ENCODE results near the gene GAB1.

GAB1 gene

DNA sequence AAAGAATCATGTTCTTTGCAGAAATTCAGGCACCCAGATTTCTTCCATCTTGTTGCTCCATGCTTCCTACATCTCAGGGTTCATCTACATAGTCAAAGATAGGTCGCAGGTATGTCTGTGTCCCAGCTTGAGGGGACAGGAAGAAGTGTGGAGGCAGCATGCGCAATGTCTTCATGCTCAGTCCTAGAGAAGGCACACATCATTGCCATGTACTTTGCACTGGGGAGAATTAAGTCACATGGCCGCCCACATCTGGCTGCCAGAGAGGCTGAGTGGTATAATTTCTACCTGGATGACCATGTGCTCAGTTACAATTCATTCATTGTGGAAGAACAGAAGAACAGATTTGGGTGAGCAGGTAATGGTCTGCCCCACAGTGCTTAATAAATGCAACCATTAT, 54.1 kb downstream of the GAB1 start:
- no peak for DNase-seq

DNA sequence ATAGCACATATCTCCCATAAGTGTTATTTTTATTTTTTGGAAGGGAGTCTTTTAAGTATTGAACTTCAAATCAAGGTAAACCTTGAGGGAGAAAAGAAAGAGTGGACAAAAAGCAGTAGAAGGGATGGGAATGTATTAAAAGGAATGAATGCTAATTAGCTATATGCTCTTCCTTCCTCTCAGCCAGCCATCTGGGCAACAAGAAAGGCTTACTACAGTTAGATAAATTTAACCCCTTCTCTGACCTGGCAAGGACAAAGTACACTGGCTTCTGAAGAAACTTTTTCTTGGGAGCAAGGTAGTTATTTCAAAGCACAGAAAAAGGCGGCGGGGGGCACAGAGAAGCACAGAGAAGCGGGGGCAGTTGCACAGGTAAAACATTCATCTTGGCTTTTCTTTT, 54.6 kb downstream of the GAB1 start:
- DNase-seq = no peak

DNA sequence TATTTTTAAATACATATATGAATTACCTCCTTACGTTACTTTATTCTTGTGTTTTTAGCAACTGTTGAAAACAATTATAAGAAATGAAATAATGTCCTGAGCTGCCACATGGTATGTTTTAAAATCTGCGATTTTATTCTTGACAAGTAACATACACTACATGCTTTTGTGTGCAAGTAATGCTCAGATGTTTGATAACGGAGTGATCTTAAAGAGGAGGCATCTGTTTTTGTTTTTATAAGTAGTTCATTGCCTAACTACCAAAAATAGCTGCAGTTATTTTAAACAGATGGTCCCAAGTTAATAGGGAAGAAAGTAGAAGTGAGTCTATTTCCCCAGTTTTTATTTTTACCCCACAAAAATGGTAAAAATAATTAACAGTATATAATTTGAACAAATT, 55.2 kb downstream of the GAB1 start:
- DNase-seq = no peak

DNA sequence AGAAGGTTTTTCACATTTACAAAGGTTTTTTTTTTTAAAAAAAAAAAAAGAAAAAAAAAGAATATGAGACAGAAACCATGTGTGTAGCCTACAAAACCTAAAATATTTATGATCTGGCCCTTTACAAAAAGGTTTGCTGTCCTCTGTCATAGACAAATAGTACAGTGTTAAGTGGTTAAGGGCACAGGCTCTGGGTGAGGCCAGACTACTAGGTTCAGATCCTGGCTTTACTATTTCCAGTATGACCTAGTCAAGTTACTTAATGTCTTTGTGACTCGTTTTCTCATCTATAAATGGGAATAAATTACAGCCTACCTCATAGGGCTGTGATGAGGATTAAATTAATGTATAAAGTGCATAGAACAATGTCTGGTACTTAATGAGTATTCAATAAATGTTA, 56.5 kb downstream of the GAB1 start:
- DNase-seq = no peak

DNA sequence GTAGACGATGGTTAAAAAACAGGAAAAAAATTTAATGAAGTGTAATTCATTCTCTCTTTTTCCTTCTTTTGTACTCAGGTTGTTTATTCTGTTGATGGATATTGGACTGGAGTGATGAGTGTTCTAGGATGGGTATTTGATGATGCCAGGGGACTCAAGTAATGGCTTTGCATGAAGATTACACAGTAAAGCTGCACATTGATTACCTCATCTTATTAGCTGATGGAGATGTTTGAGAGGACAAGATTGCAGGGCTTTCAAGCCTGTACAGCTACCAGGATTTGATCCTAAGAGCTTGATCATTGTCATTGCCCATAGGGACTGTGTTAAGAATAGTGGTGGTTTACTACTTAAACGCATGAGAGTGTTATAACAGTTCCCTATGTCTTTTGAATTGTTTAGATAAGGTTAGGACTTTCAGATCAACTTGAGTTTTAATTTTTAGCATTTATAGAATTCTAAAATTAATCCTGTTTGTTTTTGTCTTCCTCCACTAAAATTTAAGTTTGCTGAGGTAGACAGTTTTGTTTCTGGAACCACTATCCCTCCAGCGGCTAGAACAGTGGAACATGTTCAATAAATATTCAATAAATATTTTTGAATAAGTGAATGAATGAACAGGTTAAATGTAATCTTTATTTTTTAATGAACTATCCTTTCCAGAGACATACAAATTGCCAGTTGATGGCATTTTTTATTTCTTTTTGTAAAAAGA, 58.2 kb downstream of the GAB1 start:
- no peak for DNase-seq

DNA sequence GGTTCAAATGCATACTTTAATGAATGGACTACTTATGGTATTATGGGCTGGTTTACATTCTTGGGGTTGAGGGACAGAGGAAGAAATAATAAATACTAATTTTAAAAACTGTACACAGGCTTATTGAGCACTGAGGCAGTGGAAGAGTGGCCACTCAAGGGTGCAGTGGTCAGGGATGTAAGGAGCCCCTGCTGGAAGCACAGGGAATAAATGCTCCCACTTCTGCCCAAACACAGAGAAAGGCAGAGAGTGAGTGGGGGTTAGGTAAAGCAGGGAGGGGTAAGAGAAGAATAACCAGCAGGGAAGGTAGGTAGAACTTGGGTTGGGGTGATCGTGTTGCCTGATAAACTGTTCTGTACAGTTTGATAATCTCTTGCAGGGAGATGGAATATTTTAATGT, 60.0 kb downstream of the GAB1 start:
- no peak for DNase-seq

DNA sequence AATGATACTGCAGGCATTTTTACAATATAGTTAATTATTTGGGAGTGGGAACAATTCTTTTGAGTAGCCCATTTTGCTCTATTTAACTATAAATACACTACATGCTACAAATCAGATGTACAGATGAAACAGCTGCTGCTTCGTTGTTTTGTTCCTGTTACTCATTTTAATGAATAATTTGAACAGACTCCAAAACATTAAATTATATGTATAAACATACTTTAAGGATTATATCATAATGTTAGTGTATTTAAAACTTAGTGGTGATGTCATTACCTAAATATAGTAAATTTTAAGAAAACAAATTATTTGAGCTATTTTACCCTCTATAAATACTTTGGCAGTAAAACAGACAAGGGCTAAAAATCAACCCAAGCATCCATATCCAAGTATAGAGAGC, 60.7 kb downstream of the GAB1 start:
- no peak for DNase-seq

DNA sequence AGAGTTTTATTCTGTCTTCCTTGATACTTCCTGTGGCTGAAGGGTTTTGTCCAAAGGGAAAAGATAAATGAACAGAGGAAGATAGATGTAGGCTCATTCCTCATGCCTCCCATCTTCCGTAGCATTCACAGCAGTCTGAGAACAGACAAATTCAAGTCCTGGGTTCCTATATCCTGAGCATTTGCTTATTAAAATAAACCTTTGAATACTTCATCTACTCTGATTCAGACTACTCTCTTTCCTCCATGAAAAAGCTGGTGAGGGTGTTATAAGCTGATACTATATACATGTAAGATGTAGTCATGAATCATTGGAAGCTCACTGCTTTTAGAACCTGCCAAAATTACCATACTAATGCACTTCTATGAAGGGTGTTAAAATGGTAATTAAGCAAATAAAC, 61.2 kb downstream of the GAB1 start:
- no peak for DNase-seq

DNA sequence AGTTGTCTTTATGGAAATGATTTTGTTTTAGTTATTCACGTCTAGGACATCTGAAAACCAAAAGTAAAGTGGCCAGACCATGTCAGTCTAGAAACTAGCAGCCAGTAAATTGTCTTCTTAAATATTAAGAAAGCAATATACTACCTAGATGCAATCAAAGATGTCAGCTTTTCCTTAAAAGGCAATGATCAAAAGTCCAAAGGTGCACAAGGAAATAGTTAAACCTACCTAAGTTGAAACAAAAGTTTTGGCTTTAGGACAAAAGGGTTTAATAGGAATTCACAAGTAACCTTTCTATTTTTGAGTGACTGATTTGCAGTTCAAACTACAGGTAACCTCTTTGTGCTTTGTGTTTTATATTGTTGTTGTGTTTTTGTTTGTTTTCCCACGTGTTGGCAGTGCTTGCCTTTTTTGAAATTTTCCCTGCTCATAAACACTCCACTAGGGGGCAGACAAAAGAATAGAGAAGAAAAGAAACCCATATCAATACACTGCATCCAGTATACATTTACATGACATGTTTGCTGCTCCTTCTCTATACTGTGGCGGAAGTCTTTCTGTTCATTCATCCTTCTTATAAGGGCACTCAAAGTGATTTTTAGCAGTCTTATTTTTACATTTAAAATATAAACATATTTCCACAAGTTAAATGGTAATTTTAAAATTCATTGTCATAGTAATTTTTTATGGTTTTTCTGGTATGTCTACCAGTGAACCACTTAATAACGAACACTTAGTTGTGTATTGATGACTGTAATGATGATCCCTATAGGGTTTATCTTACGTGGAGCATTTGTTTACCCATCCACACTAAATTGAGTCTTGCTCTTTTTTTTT, 62.7 kb downstream of the GAB1 start:
- DNase-seq = peak; percentile 40 to 74 (median 50)

DNA sequence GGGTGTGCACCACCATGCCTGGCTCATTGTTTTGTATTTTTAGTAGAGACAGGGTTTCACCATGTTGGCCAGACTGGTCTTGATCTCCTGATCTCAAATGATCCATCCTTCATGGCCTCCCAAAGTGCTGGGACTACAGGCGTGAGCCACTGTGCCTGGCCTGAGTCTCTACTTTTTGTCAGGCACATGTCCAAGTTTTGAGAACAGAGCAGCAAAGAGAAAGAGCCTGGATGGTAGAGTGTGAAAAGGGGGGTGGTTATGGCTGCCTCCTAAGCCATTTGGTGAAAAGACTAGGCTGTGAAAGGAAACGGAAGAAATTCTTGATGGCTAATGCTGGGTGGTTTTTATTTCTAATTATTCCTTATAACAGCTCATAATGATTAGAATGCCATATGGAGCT, 63.4 kb downstream of the GAB1 start:
- DNase-seq = no peak

DNA sequence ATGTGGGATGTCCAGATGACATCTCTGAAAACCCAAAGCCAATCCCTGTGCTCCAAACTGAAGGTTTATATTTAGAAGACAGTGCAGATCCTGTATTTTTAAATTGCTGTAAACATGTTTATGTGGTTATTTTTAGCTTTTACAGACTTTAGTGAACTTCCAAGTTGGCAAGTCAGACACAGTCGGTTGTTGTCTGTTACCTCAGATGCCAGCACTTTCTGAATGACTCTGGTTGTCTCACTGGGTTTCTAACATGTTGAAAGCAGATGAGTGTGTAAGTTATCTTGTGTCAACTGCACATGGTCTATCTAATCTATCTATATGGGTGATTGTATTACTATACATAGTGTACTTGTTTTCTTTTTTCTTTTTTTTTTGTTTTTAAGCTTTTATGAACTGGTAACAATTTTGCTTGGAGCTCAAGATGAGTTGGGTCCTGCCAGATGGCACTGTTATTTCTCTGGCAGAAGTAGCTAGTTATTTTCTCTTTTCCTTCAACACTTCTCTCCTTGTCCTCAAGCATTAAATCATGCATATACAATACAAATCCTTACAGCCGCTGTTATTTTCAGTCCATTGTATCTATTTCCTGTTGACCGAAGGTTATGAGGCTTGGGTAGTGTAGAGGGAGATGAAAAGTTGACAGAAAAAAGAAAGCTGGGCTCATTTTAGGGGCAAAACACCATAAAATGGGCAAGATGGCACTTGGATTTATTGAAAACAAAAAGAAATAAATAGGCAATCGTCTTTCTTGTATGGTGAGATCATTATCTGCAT, 66.3 kb downstream of the GAB1 start:
- peak in 1 of 4 experiments; percentile 16 for DNase-seq

DNA sequence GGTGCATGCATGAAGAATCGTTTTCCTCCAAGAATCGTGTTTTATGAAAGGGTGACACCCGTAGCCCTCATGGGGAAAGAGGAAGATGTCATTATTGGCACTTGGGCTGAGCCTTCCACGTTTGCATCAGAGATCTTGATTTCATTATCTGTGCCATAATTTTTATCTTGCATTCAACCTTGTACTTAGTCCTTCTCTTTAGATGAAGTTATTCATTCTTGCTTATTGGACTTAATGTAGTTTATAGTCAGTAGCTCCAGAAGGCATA, 66.8 kb downstream of the GAB1 start:
- DNase-seq = peak; percentile 26 to 55 (median 44)

DNA sequence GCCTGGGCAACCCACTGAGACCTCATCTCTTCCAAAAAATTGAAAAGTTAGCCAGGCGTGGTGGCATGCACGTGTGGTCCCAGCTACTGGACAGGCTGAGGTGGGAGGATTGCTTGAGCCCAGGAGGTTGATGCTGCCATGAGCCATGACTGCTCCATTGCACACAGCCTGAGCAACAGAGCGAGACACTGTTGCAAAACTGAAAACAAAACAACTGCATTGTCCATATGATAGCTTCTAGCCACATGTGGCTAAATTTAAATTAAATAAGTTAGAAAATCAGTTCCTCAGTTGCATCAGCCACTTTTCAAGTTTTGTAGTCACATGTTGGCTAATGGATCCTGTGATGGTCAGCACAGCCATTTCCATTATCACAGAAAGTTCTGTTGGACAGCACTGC, 67.9 kb downstream of the GAB1 start:
- peak; percentile 19 to 47 (median 36) for DNase-seq

DNA sequence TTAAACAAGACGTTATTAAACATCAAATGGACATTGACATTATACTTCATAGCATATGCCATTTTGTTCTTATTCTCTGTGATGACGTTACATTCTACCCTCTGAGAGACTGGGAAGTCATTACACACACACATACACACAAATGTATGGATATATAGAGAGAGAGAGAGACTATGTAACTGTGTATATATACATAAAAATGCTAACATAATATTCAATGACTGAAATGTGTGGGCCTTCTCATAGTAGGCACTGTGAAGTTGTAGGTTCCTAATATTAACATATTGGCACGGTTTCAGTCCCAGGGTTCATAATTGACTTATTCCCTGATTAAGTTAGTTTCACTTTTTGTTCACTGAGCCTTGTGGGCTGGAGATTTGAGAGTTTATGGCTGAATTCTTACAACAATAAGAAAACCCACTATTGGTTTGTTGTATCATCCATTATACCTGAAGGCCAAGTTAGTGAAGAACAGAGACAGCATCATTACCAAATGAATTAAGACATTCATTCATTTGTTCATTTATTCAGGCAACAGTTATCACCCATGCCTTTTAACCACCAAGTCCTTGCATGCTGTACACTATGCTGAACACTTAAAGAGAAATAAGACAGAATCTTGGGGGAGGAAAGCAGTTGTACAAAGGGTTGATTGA, 68.5 kb downstream of the GAB1 start:
- DNase-seq = no peak

DNA sequence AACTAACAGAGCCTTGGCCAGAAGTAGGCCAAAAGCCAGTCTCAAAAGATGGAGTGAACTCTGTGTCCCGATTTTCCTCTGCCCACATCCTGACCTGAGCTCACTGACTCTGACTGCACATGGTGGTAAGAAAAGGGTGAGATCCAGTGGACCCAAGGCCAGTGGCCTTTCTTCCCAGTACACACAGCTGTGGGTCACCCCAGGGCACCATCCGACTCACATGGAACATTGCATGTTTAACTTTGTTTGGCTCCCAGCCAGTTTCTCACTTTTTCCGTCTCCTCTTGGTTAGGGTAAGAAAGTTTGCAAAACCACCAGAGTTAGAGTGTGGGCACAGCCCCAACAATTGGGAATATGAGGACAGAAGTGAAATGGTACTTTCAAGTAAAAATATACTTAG, 69.8 kb downstream of the GAB1 start:
- DNase-seq = peak; percentile 49 to 65 (median 55)

DNA sequence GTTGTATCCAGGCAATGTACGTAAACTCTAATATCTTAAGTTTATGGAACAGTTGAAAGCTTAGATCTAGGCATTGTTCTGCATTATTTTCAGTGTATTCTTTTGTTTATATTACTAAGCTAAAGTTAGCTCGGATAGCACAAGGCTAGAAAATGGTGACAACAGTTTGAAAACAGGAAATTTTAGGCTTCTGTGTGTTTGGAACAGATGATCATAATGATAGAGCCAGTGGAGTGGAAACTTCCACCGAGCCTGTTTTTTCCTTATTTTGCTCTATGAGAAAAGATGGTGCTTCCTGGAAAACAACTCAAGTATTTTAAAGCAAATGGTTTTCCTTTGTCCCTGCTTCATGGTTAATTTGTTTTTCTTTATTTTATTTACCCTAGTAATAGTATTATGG, 70.8 kb downstream of the GAB1 start:
- no peak for DNase-seq

DNA sequence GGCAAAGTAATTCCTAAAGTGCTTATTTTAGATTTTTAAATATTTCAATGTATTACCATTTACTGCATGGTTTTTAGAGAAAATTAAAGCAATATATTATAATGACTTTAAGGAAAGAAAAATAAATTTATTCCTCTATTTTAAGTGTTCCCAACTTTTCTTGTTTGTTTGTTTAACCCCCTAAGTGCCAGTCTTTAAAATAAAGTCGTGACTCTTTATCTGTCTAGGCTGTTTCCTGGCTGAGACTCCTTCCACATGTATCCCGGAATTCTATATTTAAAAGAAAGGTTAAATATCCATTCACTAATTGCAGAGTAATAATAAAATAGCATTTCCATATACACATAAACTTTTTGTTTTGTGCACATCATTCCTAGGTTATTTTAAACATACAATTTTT, 71.2 kb downstream of the GAB1 start:
- no peak for DNase-seq

DNA sequence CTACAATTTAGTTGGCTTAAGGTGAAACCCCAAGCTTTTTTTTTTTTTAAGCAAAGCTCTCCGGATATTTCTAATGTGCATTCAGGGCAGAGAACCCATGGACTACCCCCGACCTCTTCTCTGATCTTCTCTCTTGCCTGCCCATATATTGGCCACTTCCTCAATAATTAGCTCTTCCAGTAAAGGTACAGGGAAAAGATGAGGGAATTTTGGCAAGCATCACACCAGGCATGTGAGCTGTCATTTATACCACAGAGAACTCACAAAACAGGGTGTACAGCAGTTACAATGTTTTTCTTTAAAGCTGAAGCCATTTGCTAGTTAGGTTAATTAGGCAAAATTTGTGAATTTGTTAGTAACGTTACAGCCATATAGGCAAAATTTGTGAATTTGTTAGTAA, 73.3 kb downstream of the GAB1 start:
- DNase-seq = no peak

DNA sequence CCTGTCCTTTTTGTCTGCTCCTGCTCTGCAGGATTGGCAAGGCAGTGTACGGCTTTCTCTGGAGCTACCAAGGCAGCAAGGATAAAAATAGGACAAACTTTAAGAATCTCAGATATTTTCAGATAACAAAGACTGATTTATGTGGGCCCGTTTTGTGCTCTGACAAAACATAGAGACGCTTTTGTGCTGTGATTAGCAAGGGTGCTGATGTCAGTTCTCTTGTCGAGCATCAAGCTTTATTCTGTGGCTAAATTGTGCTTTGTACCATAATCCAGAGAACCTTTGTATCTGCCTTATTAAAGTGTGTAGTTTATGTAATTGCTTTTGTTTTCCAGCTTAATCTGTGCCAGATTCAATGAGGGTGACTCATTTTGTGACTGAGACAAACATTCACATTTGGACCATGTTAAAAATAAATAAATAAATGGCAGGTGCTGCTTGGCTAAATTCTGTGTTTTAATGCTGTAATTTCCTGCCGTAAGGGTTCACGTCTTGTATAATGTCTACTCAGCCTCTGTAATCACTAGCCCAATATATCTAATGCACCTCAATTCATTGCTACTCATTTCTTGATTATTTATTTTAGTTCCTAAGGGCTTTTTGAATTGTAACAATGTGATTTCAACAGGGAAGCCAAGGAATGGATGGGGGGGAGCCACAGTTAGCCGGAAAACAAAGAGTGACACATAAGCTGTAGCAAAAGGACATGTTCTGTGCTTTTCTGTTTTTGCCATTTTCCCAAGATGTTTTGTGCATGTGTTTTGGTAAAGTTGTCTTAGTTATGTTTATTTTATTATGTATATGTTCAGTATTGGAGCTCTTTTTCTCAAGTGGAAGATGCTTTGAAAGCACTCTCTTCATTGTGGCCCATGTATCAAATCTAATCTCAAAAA, 75.1 kb downstream of the GAB1 start:
- no peak for DNase-seq

DNA sequence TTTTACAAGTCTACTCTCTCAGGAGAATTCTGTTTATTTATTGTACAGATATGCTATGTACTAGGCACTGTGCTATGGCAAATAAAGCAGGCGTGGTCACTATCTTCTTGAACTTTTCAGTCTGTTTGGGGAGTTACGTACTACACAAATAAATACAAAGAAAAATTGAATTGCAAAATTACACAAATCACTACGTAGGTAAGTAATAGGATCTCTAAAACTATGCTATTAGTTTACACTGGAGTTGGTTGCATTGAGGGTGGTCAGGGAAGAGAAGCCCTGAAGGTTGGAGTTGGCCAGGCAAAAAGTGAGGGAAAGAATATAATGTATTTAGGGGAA, 75.7 kb downstream of the GAB1 start:
- no peak for DNase-seq

DNA sequence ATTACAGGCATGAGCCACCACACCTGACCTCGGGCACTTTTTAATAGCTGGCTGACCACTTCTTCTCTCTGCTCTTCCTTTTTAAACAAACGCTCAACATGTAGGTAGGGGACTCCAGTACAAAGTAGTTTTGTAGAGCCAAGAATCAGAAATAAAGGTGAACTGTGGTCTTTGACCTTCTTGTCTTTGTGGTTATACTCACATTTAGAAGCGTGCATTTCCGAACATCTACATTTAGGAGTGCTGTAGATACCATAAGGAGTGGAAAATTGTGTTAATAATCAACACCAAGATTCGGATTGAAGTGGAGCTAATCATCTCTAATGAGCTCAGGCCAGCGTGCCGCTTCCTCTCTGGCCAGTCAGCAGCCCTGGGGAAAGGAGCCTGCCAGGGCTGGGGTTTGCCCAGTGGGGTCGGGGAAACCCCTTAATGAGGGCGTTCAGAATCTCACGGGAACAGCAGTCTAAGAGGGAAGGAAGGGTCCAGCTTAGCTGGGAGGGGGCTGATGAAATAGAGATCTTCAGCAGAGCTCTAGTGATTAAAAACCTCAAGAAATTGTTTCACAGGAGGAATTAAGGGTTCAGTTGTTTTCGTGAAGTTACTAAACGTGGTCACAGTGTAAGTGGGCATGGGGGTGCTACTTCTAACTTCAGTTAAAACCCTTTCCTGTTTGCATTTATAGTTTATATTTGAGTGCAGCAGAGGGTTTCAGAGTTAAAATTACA, 81.2 kb downstream of the GAB1 start:
- no peak for DNase-seq

DNA sequence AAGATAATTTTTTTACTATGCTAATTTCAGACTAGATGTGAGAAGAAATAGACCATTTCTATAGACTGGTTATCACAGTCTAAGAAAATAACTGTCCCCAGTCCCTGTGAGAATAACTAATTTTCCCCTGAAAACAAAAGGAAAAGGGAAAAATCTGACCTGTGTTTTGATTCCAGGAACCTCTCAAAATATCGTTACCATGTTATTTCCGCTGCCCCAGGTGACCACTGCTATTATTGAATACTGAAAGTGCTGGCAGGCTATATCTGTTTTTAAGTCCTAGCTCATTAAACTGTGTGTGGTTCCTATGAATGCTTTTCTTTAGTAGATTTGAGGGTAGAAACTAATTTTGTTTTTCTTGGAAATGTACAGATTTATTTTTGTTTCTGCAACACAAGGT, 83.6 kb downstream of the GAB1 start:
- DNase-seq = no peak

All from suppressor macrophage (primary cell).